GM23338 (cell line): ENCODE measurements around the gene PSMG2. TPM values are rescaled to one million over a fixed set of nuclear protein-coding genes. Genes with fewer than 3 reads are reported as not detected.

Experiments
- ATAC-seq: fragments of 200-7000 bp; cut with Tn5 transposase; 3 replicates; pipeline ENCODE4 v1.9.1; 2020
- DNase-seq: peaks from one replicate; pipeline ENCODE4 v3.0.0-alpha.2; 2015; ENCODE audit warnings: low spot score
- H2AFZ ChIP-seq: fragments of 200-600 bp; sonication (generic); 2 replicates; pipeline ENCODE4 v1.8.0; 2016; ENCODE audit warnings: antibody characterized with exemption, mild to moderate bottlenecking, moderate library complexity
- H3F3A ChIP-seq: fragments of 200-600 bp; sonication (generic); replicated peaks from 2 replicates; pipeline ENCODE4 v1.8.0; 2017; ENCODE audit warnings: antibody characterized with exemption, mixed run types, low read depth
- H3K27ac ChIP-seq: fragments of 200-600 bp; sonication (generic); 2 replicates; pipeline ENCODE4 v1.6.1; 2016; ENCODE audit warnings: low read depth
- H3K27me3 ChIP-seq: fragments of 200-600 bp; sonication (generic); 2 replicates; pipeline ENCODE4 v1.8.0; 2016; ENCODE audit warnings: mild to moderate bottlenecking, mixed run types, moderate library complexity; ENCODE audit not compliant: insufficient read depth
- H3K36me3 ChIP-seq: fragments of 200-600 bp; sonication (generic); 2 replicates; pipeline ENCODE4 v1.8.0; 2016; ENCODE audit warnings: mild to moderate bottlenecking; ENCODE audit not compliant: insufficient read depth
- H3K4me1 ChIP-seq: fragments of 200-600 bp; sonication (generic); 2 replicates; pipeline ENCODE4 v1.8.0; 2016; ENCODE audit warnings: mild to moderate bottlenecking, moderate library complexity; ENCODE audit not compliant: insufficient read depth
- H3K4me2 ChIP-seq: fragments of 200-600 bp; sonication (generic); 2 replicates; pipeline ENCODE4 v1.7.1; 2017; ENCODE audit warnings: mixed run types
- H3K4me3 ChIP-seq: fragments of 200-600 bp; sonication (generic); 2 replicates; pipeline ENCODE4 v1.6.1; 2016; ENCODE audit warnings: mixed run types
- H3K79me2 ChIP-seq: fragments of 200-600 bp; sonication (generic); replicated peaks from 2 replicates; pipeline ENCODE4 v1.8.0; 2017; ENCODE audit warnings: mild to moderate bottlenecking; ENCODE audit not compliant: insufficient read depth
- H3K9me2 ChIP-seq: fragments of 200-600 bp; sonication (generic); 2 replicates; pipeline ENCODE4 v1.8.0; 2017; ENCODE audit not compliant: insufficient read depth
- H4K20me1 ChIP-seq: fragments of 200-600 bp; sonication (generic); replicated peaks from 2 replicates; pipeline ENCODE4 v1.8.0; 2017; ENCODE audit warnings: mild to moderate bottlenecking; ENCODE audit not compliant: insufficient read depth
- H3K27ac Mint-ChIP-seq: 2 replicates; pipeline ENCODE4 v1.8.0; 2020; ENCODE audit warnings: inconsistent platforms, mild to moderate bottlenecking, moderate library complexity, mixed read lengths
- H3K27me3 Mint-ChIP-seq: 3 replicates; pipeline ENCODE4 v1.8.0; 2022; ENCODE audit warnings: low read depth, mild to moderate bottlenecking, moderate library complexity, mixed read lengths, inconsistent platforms; ENCODE audit not compliant: insufficient read depth, poor library complexity
- H3K36me3 Mint-ChIP-seq: 3 replicates; pipeline ENCODE4 v1.8.0; 2021; ENCODE audit warnings: low read depth, mild to moderate bottlenecking, inconsistent platforms, moderate library complexity, mixed read lengths
- H3K4me1 Mint-ChIP-seq: 3 replicates; pipeline ENCODE4 v1.8.0; 2020; ENCODE audit warnings: mild to moderate bottlenecking, inconsistent platforms, mixed read lengths
- H3K4me3 Mint-ChIP-seq: 3 replicates; pipeline ENCODE4 v1.8.0; 2021; ENCODE audit warnings: moderate library complexity, mild to moderate bottlenecking, inconsistent platforms, mixed read lengths
- H3K9me3 Mint-ChIP-seq: 3 replicates; pipeline ENCODE4 v1.8.0; 2020; ENCODE audit warnings: moderate library complexity, mild to moderate bottlenecking, inconsistent platforms, mixed read lengths
- CREB1 ChIP-seq: fragments of 250-450 bp; sonication (Bioruptor Pico); IDR thresholded peaks from 2 replicates; pipeline ENCODE4 v1.5.0; 2020; ENCODE audit warnings: low read depth, mild to moderate bottlenecking, moderate library complexity
- ETS1 ChIP-seq: IDR thresholded peaks from 2 replicates; pipeline ENCODE4 v1.6.1; 2016; ENCODE audit warnings: antibody characterized with exemption
- EZH2phosphoT487 ChIP-seq: fragments of 200-600 bp; sonication (generic); IDR thresholded peaks from one replicate; pipeline ENCODE4 v1.8.1; 2018; ENCODE audit warnings: antibody characterized with exemption; ENCODE audit not compliant: unreplicated experiment
- NANOG ChIP-seq: IDR thresholded peaks from 2 replicates; pipeline ENCODE4 v1.6.1; 2016; ENCODE audit warnings: antibody characterized with exemption, borderline replicate concordance
- STAT1 ChIP-seq: IDR thresholded peaks from one replicate; pipeline ENCODE4 v1.6.1; 2016; ENCODE audit warnings: antibody characterized with exemption; ENCODE audit not compliant: unreplicated experiment
- ZNF331 ChIP-seq: fragments of 250-450 bp; sonication (Bioruptor Pico); IDR thresholded peaks from 2 replicates; pipeline ENCODE4 v1.5.0; 2020; ENCODE audit warnings: low read depth, mild to moderate bottlenecking, moderate library complexity
- polyA plus RNA-seq: library from polyadenylated mRNA; unstranded; fragments of >200 nt; fragmentation: Nextera tagmentation; extraction: Ambion mirVana; gene quantifications from 2 replicates; pipeline ENCODE4 v1.2.1, GENCODE V29; 2016
- total RNA-seq: library from RNA; depleted of rRNA; stranded (reverse); fragments of >200 nt; shearing (Covaris generic); gene quantifications from 2 replicates; pipeline ENCODE4 v1.2.3, GENCODE V29; 2014
- TF ChIP-seq, protein P1 (sequence below): fragments of 250-450 bp; sonication (Bioruptor Pico); IDR thresholded peaks from 2 replicates; pipeline ENCODE4 v1.5.0; 2020; ENCODE audit warnings: mild to moderate bottlenecking, moderate library complexity

Gene PSMG2
- total and polyA plus RNA-seq, 2 experiments from 2014 or later: 87.8 to 151 TPM

- Histone ChIP-seq H3F3A (no peaks in the 10 kb centered on the region), H3K4me1 (no peaks in the 10 kb centered on the region), H2AFZ (no peak overlapping the region), H3K9me2 (no peaks in the 10 kb centered on the region), H3K4me2 (no peak overlapping the region), H4K20me1 (0 out of 2 replicates have a peak, but pooled peaks cover 5% of the 10 kb centered on the region), H3K27ac (no peak overlapping the region), H3K36me3 (peaks cover 20% of the 10 kb centered on the region; the same call in 1 of the 2 replicates), H3K27me3 (no peaks in the 10 kb centered on the region), H3K79me2 (no peaks in the 10 kb centered on the region), H3K4me3 (no peak overlapping the region)
- no peaks in the 10 kb centered on the region for H3K27me3 Mint-ChIP-seq
- H3K4me1 Mint-ChIP-seq: no peaks in the 10 kb centered on the region
- H3K4me3 Mint-ChIP-seq: no peak overlapping the region
- H3K27ac Mint-ChIP-seq: no peak overlapping the region
- ATAC-seq (no peak), DNase-seq (no peak)
- H3K9me3 Mint-ChIP-seq: no peaks in the 10 kb centered on the region; the same call in 2 of the 3 replicates
- TF ChIP-seq ZNF331 (CRISPR knock-in tag) (no peak), ETS1 (no peak), EZH2phosphoT487 (no peak), STAT1 (no peak), NANOG (no peak), CREB1 (CRISPR knock-in tag) (no peak)
- TF ChIP-seq, protein P1, sequence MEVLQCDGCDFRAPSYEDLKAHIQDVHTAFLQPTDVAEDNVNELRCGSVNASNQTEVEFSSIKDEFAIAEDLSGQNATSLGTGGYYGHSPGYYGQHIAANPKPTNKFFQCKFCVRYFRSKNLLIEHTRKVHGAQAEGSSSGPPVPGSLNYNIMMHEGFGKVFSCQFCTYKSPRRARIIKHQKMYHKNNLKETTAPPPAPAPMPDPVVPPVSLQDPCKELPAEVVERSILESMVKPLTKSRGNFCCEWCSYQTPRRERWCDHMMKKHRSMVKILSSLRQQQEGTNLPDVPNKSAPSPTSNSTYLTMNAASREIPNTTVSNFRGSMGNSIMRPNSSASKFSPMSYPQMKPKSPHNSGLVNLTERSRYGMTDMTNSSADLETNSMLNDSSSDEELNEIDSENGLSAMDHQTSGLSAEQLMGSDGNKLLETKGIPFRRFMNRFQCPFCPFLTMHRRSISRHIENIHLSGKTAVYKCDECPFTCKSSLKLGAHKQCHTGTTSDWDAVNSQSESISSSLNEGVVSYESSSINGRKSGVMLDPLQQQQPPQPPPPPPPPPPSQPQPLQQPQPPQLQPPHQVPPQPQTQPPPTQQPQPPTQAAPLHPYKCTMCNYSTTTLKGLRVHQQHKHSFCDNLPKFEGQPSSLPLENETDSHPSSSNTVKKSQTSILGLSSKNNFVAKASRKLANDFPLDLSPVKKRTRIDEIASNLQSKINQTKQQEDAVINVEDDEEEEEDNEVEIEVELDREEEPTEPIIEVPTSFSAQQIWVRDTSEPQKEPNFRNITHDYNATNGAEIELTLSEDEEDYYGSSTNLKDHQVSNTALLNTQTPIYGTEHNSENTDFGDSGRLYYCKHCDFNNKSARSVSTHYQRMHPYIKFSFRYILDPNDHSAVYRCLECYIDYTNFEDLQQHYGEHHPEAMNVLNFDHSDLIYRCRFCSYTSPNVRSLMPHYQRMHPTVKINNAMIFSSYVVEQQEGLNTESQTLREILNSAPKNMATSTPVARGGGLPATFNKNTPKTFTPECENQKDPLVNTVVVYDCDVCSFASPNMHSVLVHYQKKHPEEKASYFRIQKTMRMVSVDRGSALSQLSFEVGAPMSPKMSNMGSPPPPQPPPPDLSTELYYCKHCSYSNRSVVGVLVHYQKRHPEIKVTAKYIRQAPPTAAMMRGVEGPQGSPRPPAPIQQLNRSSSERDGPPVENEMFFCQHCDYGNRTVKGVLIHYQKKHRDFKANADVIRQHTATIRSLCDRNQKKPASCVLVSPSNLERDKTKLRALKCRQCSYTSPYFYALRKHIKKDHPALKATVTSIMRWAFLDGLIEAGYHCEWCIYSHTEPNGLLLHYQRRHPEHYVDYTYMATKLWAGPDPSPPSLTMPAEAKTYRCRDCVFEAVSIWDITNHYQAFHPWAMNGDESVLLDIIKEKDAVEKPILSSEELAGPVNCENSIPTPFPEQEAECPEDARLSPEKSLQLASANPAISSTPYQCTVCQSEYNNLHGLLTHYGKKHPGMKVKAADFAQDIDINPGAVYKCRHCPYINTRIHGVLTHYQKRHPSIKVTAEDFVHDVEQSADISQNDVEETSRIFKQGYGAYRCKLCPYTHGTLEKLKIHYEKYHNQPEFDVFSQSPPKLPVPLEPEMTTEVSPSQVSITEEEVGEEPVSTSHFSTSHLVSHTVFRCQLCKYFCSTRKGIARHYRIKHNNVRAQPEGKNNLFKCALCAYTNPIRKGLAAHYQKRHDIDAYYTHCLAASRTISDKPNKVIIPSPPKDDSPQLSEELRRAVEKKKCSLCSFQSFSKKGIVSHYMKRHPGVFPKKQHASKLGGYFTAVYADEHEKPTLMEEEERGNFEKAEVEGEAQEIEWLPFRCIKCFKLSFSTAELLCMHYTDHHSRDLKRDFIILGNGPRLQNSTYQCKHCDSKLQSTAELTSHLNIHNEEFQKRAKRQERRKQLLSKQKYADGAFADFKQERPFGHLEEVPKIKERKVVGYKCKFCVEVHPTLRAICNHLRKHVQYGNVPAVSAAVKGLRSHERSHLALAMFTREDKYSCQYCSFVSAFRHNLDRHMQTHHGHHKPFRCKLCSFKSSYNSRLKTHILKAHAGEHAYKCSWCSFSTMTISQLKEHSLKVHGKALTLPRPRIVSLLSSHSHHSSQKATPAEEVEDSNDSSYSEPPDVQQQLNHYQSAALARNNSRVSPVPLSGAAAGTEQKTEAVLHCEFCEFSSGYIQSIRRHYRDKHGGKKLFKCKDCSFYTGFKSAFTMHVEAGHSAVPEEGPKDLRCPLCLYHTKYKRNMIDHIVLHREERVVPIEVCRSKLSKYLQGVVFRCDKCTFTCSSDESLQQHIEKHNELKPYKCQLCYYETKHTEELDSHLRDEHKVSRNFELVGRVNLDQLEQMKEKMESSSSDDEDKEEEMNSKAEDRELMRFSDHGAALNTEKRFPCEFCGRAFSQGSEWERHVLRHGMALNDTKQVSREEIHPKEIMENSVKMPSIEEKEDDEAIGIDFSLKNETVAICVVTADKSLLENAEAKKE: no peak
- H3K36me3 Mint-ChIP-seq: peaks cover 35% of the 10 kb centered on the region; the same call in 2 of the 3 replicates
Observed at GRCh38 chr18:12694032-12694431, 8.8 kb upstream of the PSMG2 start.
